IMR-90 (cell line): ENCODE results near the gene CLDN19. TPM values are rescaled to one million over a fixed set of nuclear protein-coding genes. Genes with fewer than 3 reads are reported as not detected.

Experiments used
- ATAC-seq: fragments of 200-7000 bp; cut with Tn5 transposase; 2 replicates; pipeline ENCODE4 v1.9.1; 2020; ENCODE audit warnings: low read depth, mild to moderate bottlenecking, moderate library complexity
- BruUV-seq: library from RNA; stranded (reverse); fragments of 400-500 nt; replicated peaks from 2 replicates; lab custom pipeline; 2021; lab: Mats Ljungman, UMichigan
- CTCF ChIA-PET: fragments of 300-600 bp; formaldehyde crosslinking; extraction: SDS; loops from one replicate; lab custom pipeline; 2021; ENCODE audit warnings: antibody characterized with exemption; lab: Yijun Ruan, JAX
- POLR2A ChIA-PET: fragments of 300-600 bp; sonication (Branson Sonifier 250); formaldehyde crosslinking; loops from one replicate; lab custom pipeline; 2022; ENCODE audit warnings: antibody characterized with exemption; ENCODE audit not compliant: unreplicated experiment; lab: Charles Lee
- DNase-seq: peaks from one replicate; pipeline ENCODE4 v3.0.0; 2013
- H2AFZ ChIP-seq: replicated peaks from 2 replicates; pipeline ENCODE3; 2013; ENCODE audit warnings: low read length, mild to moderate bottlenecking; ENCODE audit not compliant: poor library complexity
- H2AK5ac ChIP-seq: 2 replicates; pipeline ENCODE4 v1.6.1; 2013; ENCODE audit warnings: low read depth, low read length, inconsistent platforms
- H2AK9ac ChIP-seq: replicated peaks from 2 replicates; pipeline ENCODE3; 2013; ENCODE audit warnings: mild to moderate bottlenecking, low read depth, low read length, moderate library complexity; ENCODE audit not compliant: poor library complexity
- H2BK120ac ChIP-seq: 2 replicates; pipeline ENCODE4 v1.6.1; 2013; ENCODE audit warnings: low read depth, low read length, inconsistent platforms
- H2BK15ac ChIP-seq: 3 replicates; pipeline ENCODE4 v1.6.1; 2013; ENCODE audit warnings: low read depth, low read length, inconsistent platforms
- H2BK20ac ChIP-seq: 2 replicates; pipeline ENCODE4 v1.6.1; 2013; ENCODE audit warnings: low read depth, mild to moderate bottlenecking, inconsistent platforms, low read length, moderate library complexity
- H2BK5ac ChIP-seq: 2 replicates; pipeline ENCODE4 v1.6.1; 2013; ENCODE audit warnings: mild to moderate bottlenecking, low read depth, low read length, inconsistent platforms; ENCODE audit not compliant: poor library complexity, severe bottlenecking
- H3K14ac ChIP-seq: replicated peaks from 2 replicates; pipeline ENCODE4 v1.6.1; 2013; ENCODE audit warnings: low read depth, low read length, inconsistent platforms
- H3K18ac ChIP-seq: 2 replicates; pipeline ENCODE4 v1.6.1; 2013; ENCODE audit warnings: low read depth, low read length, control low read depth
- H3K23ac ChIP-seq: 2 replicates; pipeline ENCODE4 v1.6.1; 2013; ENCODE audit warnings: low read depth, low read length, inconsistent platforms
- H3K27ac ChIP-seq: 2 replicates; pipeline ENCODE4 v1.5.1; 2013; ENCODE audit warnings: mild to moderate bottlenecking, control low read depth, low read length; ENCODE audit not compliant: insufficient read depth
- H3K27me3 ChIP-seq: 2 replicates; pipeline ENCODE4 v1.6.1; 2013; ENCODE audit warnings: low read length; ENCODE audit not compliant: control insufficient read depth, insufficient read depth
- H3K36me3 ChIP-seq: 2 replicates; pipeline ENCODE4 v1.6.1; 2013; ENCODE audit warnings: low read length, mixed read lengths; ENCODE audit not compliant: control insufficient read depth, insufficient read depth
- H3K4ac ChIP-seq: 2 replicates; pipeline ENCODE4 v1.6.1; 2013; ENCODE audit warnings: low read depth, low read length, inconsistent platforms
- H3K4me1 ChIP-seq: 2 replicates; pipeline ENCODE4 v1.6.1; 2013; ENCODE audit warnings: low read length, mixed read lengths; ENCODE audit not compliant: control insufficient read depth, insufficient read depth
- H3K4me2 ChIP-seq: 2 replicates; pipeline ENCODE4 v1.6.1; 2013; ENCODE audit warnings: low read depth, mild to moderate bottlenecking, control low read depth, low read length, moderate library complexity
- H3K4me3 ChIP-seq: 2 replicates; pipeline ENCODE4 v1.5.1; 2013; ENCODE audit warnings: low read depth, mild to moderate bottlenecking, control low read depth, low read length, moderate library complexity; ENCODE audit not compliant: insufficient read depth
- H3K56ac ChIP-seq: 2 replicates; pipeline ENCODE4 v1.6.1; 2013; ENCODE audit warnings: low read length, inconsistent platforms; ENCODE audit not compliant: insufficient read depth; ENCODE audit errors: extremely low read depth
- H3K79me1 ChIP-seq, 2 experiments: 2 replicates each; pipeline ENCODE4 v1.6.1; 2013; ENCODE audit warnings: low read length in 2 of 2, inconsistent platforms in 1 of 2, low read depth in 1 of 2
- H3K9ac ChIP-seq: 2 replicates; pipeline ENCODE4 v1.6.1; 2013; ENCODE audit warnings: low read depth, low read length, control low read depth
- H3K9me1 ChIP-seq: 2 replicates; pipeline ENCODE4 v1.6.1; 2013; ENCODE audit warnings: low read length, inconsistent platforms; ENCODE audit not compliant: insufficient read depth
- H3K9me3 ChIP-seq: 2 replicates; pipeline ENCODE4 v1.6.1; 2013; ENCODE audit warnings: low read length; ENCODE audit not compliant: control insufficient read depth, insufficient read depth
- H4K20me1 ChIP-seq: 2 replicates; pipeline ENCODE4 v1.6.1; 2013; ENCODE audit warnings: low read length, inconsistent platforms; ENCODE audit not compliant: insufficient read depth
- H4K5ac ChIP-seq: 2 replicates; pipeline ENCODE4 v1.6.1; 2013; ENCODE audit warnings: mild to moderate bottlenecking, low read depth, low read length, control low read depth
- H4K8ac ChIP-seq, 2 experiments: 2 replicates each; pipeline ENCODE4 v1.6.1; 2013; ENCODE audit warnings: low read depth in 2 of 2, low read length in 2 of 2, control low read depth in 1 of 2, inconsistent platforms in 1 of 2
- H4K91ac ChIP-seq: 2 replicates; pipeline ENCODE4 v1.6.1; 2013; ENCODE audit warnings: low read depth, low read length, inconsistent platforms; ENCODE audit not compliant: insufficient read depth
- BHLHE40 ChIP-seq: fragments of 150-350 bp; IDR thresholded peaks from 2 replicates; pipeline ENCODE4 v1.6.1; 2016; ENCODE audit warnings: mild to moderate bottlenecking, low read depth, low read length
- FOS ChIP-seq: fragments of 150-350 bp; IDR thresholded peaks from 2 replicates; pipeline ENCODE4 v1.6.1; 2016; ENCODE audit warnings: low read depth, low read length
- MAFK ChIP-seq: IDR thresholded peaks from 2 replicates; pipeline ENCODE4 v1.6.1; 2012; ENCODE audit warnings: low read depth, low read length, improper control_type of control experiment
- MXI1 ChIP-seq: IDR thresholded peaks from 2 replicates; pipeline ENCODE4 v1.6.1; 2012; ENCODE audit warnings: low read depth, mild to moderate bottlenecking, low read length, moderate library complexity, borderline replicate concordance
- NFE2L2 ChIP-seq: fragments of 150-350 bp; IDR thresholded peaks from 2 replicates; pipeline ENCODE4 v1.6.1; 2016; ENCODE audit warnings: low read depth, mild to moderate bottlenecking, low read length
- POLR2A ChIP-seq: IDR thresholded peaks from 2 replicates; pipeline ENCODE4 v1.6.1; 2012; ENCODE audit warnings: mild to moderate bottlenecking, low read depth, low read length
- RCOR1 ChIP-seq: IDR thresholded peaks from 2 replicates; pipeline ENCODE4 v1.6.1; 2012; ENCODE audit warnings: mild to moderate bottlenecking, low read length, improper control_type of control experiment; ENCODE audit not compliant: insufficient replicate concordance
- WGBS, 2 experiments: methylation state at CpG; one replicate each; pipeline versions ENCODE4 v1.1.5 to v1.1.7; 2013; ENCODE audit warnings: missing lambda C conversion rate in 2 of 2; ENCODE audit not compliant: insufficient read length in 1 of 2; ENCODE audit errors: extremely low coverage in 2 of 2; 5-methylcytosine and 5-hydroxymethylcytosine counted together
- dilution Hi-C: fragments of 300-500 bp; cut with HindIII; formaldehyde crosslinking; loops from one replicate; pipeline ENCODE4 v1.14.3; 2018; ENCODE audit warnings: low sequenced_read_pairs; ENCODE audit not compliant: unreplicated experiment
- in situ Hi-C: fragments of 300-500 bp; cut with MboI; formaldehyde crosslinking; loops from 3 replicates; pipeline ENCODE4 v1.14.3; 2019; ENCODE audit warnings: low sequenced_read_pairs, inconsistent platforms, mixed read lengths
- intact Hi-C: fragments of 100-400 bp; cut with micrococcal nuclease; formaldehyde crosslinking; loops from 2 replicates; pipeline ENCODE4 v1.10.0; 2022
- polyA plus RNA-seq, 3 experiments: library from polyadenylated mRNA; depleted of rRNA; stranded (reverse); fragments of >200 nt; gene quantifications; 2 replicates each; pipeline ENCODE4 v1.2.3, GENCODE V29; 2012; ENCODE audit warnings: low replicate concordance in 1 of 3
- total RNA-seq: library from RNA; depleted of rRNA; stranded (reverse); fragments of >200 nt; gene quantifications from 2 replicates; pipeline ENCODE4 v1.2.3, GENCODE V29; 2012

The CLDN19 gene
- total and polyA plus RNA-seq, 2 of the 4 experiments (the other 2 are of a cell fraction) = not detected

- no peak for TF ChIP-seq NFE2L2
Measured at GRCh38 chr1:42743317-42744147, 3.5 kb upstream of the CLDN19 start (continued).

- DNase-seq (no peak), ATAC-seq (no peak)
- Histone ChIP-seq H2BK15ac (no peak overlapping the region), H3K27ac (no peak overlapping the region), H4K20me1 (peaks cover 18% of the 10 kb centered on the region), H3K9me1 (peaks cover 5% of the 10 kb centered on the region; the same call in 1 of the 2 replicates), H3K23ac (no peak overlapping the region), H3K4me3 (no peak overlapping the region), H3K79me1 (peaks cover 0 to 5% of the 10 kb centered on the region in 2 experiments; a peak in 1 of 4 replicates), H3K56ac (no peak overlapping the region), H2BK5ac (no peak overlapping the region), H3K14ac (no peak overlapping the region), H3K27me3 (no peaks in the 10 kb centered on the region; the same call in 1 of the 2 replicates), H2AFZ (no peak overlapping the region), H4K91ac (no peak overlapping the region), H2AK9ac (no peak overlapping the region), H2BK20ac (no peak overlapping the region), H2AK5ac (no peak overlapping the region), H4K5ac (no peak overlapping the region), H3K18ac (no peak overlapping the region), H4K8ac (no peak overlapping the region), H3K36me3 (peaks cover 22% of the 10 kb centered on the region), H3K4me2 (no peak overlapping the region), H3K9ac (no peak overlapping the region), H3K4ac (no peak overlapping the region), H3K4me1 (no peaks in the 10 kb centered on the region), H3K9me3 (no peaks in the 10 kb centered on the region), H2BK120ac (no peak overlapping the region)
- 100% methylated on average over 1 of the region's 9 CpGs; no CpG with 5 or more reads in 1 of the 2 experiments for WGBS, 2 experiments
- TF ChIP-seq RCOR1 (no peak), MAFK (no peak), NFE2L2 (no peak), BHLHE40 (no peak), FOS (no peak), POLR2A (no peak), MXI1 (no peak)
- dilution Hi-C loops = no loop called here
- intact Hi-C loops = no loop called here
- POLR2A ChIA-PET = no interaction called here
- in situ Hi-C loops = no loop called here
- BruUV-seq = no TSS peak
- CTCF ChIA-PET = interaction anchor here (1.5 kb wide), 1 partner anchor 164 kb away, joined by 4 read pairs; no protein-coding TSS in a partner anchor
Measured at GRCh38 chr1:42742617-42743316, 2.7 kb upstream of the CLDN19 start.
